DND-41 (cell line): ENCODE data around the gene ZBED1.

Experiments
- ATAC-seq: fragments of 200-7000 bp; cut with Tn5 transposase; 3 replicates; pipeline ENCODE4 v1.9.1; 2021; ENCODE audit warnings: low read depth; ENCODE audit not compliant: insufficient read depth
- DNase-seq: peaks from one replicate; pipeline ENCODE4 v3.0.0-alpha.2; 2020
- H2AFZ ChIP-seq: 2 replicates; pipeline ENCODE4 v1.6.0; 2012; ENCODE audit warnings: low read depth, low read length
- H3K27ac ChIP-seq: 2 replicates; pipeline ENCODE4 v1.5.1; 2012; ENCODE audit warnings: low read length, inconsistent platforms
- H3K27me3 ChIP-seq: fragments of 200-600 bp; sonication (generic); 2 replicates; pipeline ENCODE4 v1.6.0; 2012; ENCODE audit warnings: low read length, mild to moderate bottlenecking, inconsistent platforms; ENCODE audit not compliant: insufficient read depth, poor library complexity
- H3K36me3 ChIP-seq: 2 replicates; pipeline ENCODE4 v1.5.1; 2012; ENCODE audit warnings: low read length, inconsistent platforms; ENCODE audit not compliant: insufficient read depth
- H3K4me1 ChIP-seq: 2 replicates; pipeline ENCODE4 v1.5.1; 2012; ENCODE audit warnings: mild to moderate bottlenecking, low read length; ENCODE audit not compliant: insufficient read depth
- H3K4me2 ChIP-seq: 2 replicates; pipeline ENCODE4 v1.6.0; 2012; ENCODE audit warnings: mild to moderate bottlenecking, moderate library complexity, low read length, inconsistent platforms; ENCODE audit not compliant: insufficient read depth
- H3K4me3 ChIP-seq, 2 experiments: fragments of 200-600 bp in 1 of 2; shearing (Covaris generic) in 1 of 2; 2 replicates each; pipeline ENCODE4 v1.5.1; 2012 to 2016; ENCODE audit warnings: inconsistent platforms in 2 of 2, low read length in 2 of 2, mild to moderate bottlenecking in 2 of 2, low read depth in 1 of 2, moderate library complexity in 1 of 2
- H3K79me2 ChIP-seq: 2 replicates; pipeline ENCODE4 v1.6.0; 2012; ENCODE audit warnings: low read length, inconsistent platforms; ENCODE audit not compliant: insufficient read depth
- H3K9ac ChIP-seq: 2 replicates; pipeline ENCODE4 v1.6.0; 2012; ENCODE audit warnings: low read depth, mild to moderate bottlenecking, inconsistent platforms, low read length, moderate library complexity
- H3K9me3 ChIP-seq: 2 replicates; pipeline ENCODE4 v1.5.1; 2012; ENCODE audit warnings: low read length, moderate library complexity, mild to moderate bottlenecking, inconsistent platforms; ENCODE audit not compliant: insufficient read depth, severe bottlenecking
- H4K20me1 ChIP-seq: 2 replicates; pipeline ENCODE4 v1.6.0; 2012; ENCODE audit warnings: low read length; ENCODE audit not compliant: insufficient read depth
- CTCF ChIP-seq: IDR thresholded peaks from 2 replicates; pipeline ENCODE4 v1.5.1; 2012; ENCODE audit warnings: borderline replicate concordance, low read length, moderate library complexity, mild to moderate bottlenecking; ENCODE audit not compliant: poor library complexity, severe bottlenecking; ENCODE audit errors: extremely low read depth
- EZH2 ChIP-seq: IDR thresholded peaks from 3 replicates; pipeline ENCODE4 v1.6.1; 2012; ENCODE audit warnings: borderline replicate concordance, low read depth, mild to moderate bottlenecking, moderate library complexity, low read length, inconsistent platforms; ENCODE audit not compliant: severe bottlenecking

ZBED1 gene

GRCh38 chrX:2488621-2489285 is 12.0 kb downstream of the ZBED1 start:
- Histone ChIP-seq H2AFZ (no peak overlapping the region), H3K79me2 (peaks cover 59% of the 10 kb centered on the region), H3K4me3 (no peak overlapping the region), H4K20me1 (peaks cover 66% of the 10 kb centered on the region), H3K9ac (no peak overlapping the region), H3K27ac (no peak overlapping the region), H3K4me2 (no peak overlapping the region), H3K4me1 (no peaks in the 10 kb centered on the region), H3K9me3 (no peaks in the 10 kb centered on the region), H3K36me3 (peaks cover 63% of the 10 kb centered on the region), H3K27me3 (no peaks in the 10 kb centered on the region)
- no peak for ATAC-seq
- no peak for DNase-seq
- no peak for TF ChIP-seq EZH2
- no peak for TF ChIP-seq CTCF

DNA sequence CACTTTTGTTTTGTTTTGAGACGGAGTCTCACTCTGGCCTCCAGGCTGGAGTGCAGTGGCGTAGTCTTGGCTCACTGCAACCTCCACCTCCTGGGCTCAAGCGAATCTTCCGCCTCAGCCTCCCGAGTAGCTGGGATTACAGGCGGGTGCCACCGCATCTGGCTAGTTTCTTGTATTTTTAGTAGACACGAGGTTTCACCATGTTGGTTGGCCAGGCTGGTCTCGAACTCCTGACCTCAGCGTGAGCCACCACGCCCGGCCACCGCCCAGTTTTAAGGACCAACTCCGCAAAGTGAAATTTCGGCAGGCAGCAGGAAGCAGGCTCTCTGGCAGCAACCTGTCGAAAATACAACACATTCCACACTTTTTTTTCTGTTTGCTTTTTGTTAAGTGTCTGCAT is 13.4 kb downstream of the ZBED1 start:
- no peak overlapping the region for H3K9ac ChIP-seq
- H3K4me1 ChIP-seq: no peaks in the 10 kb centered on the region
- peaks cover 51% of the 10 kb centered on the region for H3K79me2 ChIP-seq
- H3K27me3 ChIP-seq: no peaks in the 10 kb centered on the region
- H3K36me3 ChIP-seq: peaks cover 61% of the 10 kb centered on the region
- ATAC-seq: no peak
- no peak overlapping the region for H3K4me2 ChIP-seq
- H3K27ac ChIP-seq: no peak overlapping the region
- no peaks in the 10 kb centered on the region for H3K9me3 ChIP-seq
- no peak for DNase-seq
- no peak overlapping the region for H2AFZ ChIP-seq
- no peak overlapping the region for H3K4me3 ChIP-seq
- TF ChIP-seq CTCF: no peak
- no peak for TF ChIP-seq EZH2
- peaks cover 59% of the 10 kb centered on the region for H4K20me1 ChIP-seq

- ATAC-seq (no peak), DNase-seq (no peak)
- Histone ChIP-seq H3K4me2 (no peak overlapping the region), H3K36me3 (peaks cover 55% of the 10 kb centered on the region), H2AFZ (no peak overlapping the region), H3K9me3 (no peaks in the 10 kb centered on the region), H3K4me1 (no peaks in the 10 kb centered on the region), H3K79me2 (peaks cover 44% of the 10 kb centered on the region), H4K20me1 (peaks cover 51% of the 10 kb centered on the region), H3K9ac (no peak overlapping the region), H3K27me3 (no peaks in the 10 kb centered on the region), H3K27ac (no peak overlapping the region), H3K4me3 (no peak overlapping the region)
- no peak for TF ChIP-seq EZH2
- no peak for TF ChIP-seq CTCF
Observed at GRCh38 chrX:2486476-2487133, 14.2 kb downstream of the ZBED1 start.
